Ovary (tissue), 3 donors: Measurements from ENCODE around the gene RPS6KA5.

ENCODE experiments used
- EP300 ChIP-seq: sonication (generic); formaldehyde crosslinking; IDR thresholded peaks from one replicate; pipeline ENCODE4 v1.6.1; 2017; ENCODE audit warnings: antibody characterized with exemption
- POLR2A ChIP-seq: fragments of 450-650 bp; IDR thresholded peaks from one replicate; pipeline ENCODE4 v1.6.1; 2017; ENCODE audit warnings: antibody characterized with exemption, mild to moderate bottlenecking, moderate library complexity
- TF ChIP-seq, protein P1 (sequence below), 3 donors: fragments of 450-650 bp in 2 of 3; fragments of 200-600 bp in 1 of 3; IDR thresholded peaks; one replicate each; pipeline versions ENCODE4 v1.5.1 to v1.8.0; 2016 to 2022; ENCODE audit warnings: antibody characterized with exemption in 3 of 3, mild to moderate bottlenecking in 1 of 3
- donor health status: DM: no; HTN: no; CAD: no.

GRCh38 chr14:90938615-90939014, 121.8 kb downstream of the RPS6KA5 start:
- TF ChIP-seq, protein P1, sequence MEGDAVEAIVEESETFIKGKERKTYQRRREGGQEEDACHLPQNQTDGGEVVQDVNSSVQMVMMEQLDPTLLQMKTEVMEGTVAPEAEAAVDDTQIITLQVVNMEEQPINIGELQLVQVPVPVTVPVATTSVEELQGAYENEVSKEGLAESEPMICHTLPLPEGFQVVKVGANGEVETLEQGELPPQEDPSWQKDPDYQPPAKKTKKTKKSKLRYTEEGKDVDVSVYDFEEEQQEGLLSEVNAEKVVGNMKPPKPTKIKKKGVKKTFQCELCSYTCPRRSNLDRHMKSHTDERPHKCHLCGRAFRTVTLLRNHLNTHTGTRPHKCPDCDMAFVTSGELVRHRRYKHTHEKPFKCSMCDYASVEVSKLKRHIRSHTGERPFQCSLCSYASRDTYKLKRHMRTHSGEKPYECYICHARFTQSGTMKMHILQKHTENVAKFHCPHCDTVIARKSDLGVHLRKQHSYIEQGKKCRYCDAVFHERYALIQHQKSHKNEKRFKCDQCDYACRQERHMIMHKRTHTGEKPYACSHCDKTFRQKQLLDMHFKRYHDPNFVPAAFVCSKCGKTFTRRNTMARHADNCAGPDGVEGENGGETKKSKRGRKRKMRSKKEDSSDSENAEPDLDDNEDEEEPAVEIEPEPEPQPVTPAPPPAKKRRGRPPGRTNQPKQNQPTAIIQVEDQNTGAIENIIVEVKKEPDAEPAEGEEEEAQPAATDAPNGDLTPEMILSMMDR (IDR thresholded peaks at IDR 0.05): no peak
- TF ChIP-seq POLR2A (no peak), EP300 (no peak)
